CD4-positive, alpha-beta T cell treated with Interleukin-2 at 100 ng/mL for 4 hours (primary cell): ENCODE measurements around the gene TESK2.
"Not testable (repeated sequence)": the region's sequence is repeated elsewhere in the genome, so short reads cannot be mapped to it uniquely, and the experiment has no call there.

Experiments
- DNase-seq: peaks from one replicate; pipeline ENCODE4 v3.0.0-alpha.2; 2020; ENCODE audit warnings: low spot score

Gene TESK2

DNA sequence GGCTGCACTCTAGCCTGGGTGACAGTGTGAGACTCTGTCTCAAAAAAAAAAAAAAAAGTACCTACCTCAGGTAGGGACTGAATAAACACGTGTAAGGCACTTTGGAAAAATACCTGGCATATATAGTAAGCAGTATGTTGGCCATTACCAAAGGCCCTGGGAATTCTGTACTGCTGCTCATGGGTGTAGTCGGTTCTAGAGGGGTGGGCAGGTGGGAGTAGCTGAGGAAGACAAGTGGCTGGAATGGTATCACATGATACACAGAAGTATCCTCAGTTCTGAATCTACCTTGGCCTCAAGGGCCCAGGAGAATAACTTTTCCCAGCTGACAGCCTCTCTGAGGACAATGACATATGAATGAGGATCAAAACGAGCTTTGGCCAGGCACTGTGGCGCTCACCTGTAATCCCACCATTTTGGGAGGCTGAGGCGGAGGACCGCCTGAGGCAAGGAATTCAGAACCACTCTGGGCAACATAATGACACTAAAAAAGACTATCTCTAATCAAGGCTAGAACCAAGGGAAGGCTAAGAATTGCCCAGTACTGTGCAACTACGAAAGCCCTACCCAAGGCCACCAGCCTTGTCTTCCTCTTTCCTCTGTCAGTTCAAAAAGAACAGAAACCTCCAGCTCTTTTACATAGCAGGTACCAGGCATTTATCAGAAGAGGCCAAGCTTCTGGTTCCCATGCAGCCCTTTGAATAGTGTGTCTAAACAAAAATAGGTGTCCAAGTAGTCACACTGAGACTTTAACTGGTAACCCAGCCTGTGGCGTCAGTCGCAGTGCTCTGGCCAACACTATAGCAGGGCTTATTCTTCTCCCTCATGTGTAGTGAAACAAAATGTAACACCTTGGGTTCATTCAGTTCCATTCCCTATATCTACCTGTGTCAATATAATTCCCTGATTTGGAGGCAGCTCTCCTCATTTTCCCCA is 19.3 kb upstream of the TESK2 start:
- no peak for DNase-seq

GRCh38 chr1:45508295-45509151 is 17.6 kb upstream of the TESK2 start:
- DNase-seq, result no peak

DNA sequence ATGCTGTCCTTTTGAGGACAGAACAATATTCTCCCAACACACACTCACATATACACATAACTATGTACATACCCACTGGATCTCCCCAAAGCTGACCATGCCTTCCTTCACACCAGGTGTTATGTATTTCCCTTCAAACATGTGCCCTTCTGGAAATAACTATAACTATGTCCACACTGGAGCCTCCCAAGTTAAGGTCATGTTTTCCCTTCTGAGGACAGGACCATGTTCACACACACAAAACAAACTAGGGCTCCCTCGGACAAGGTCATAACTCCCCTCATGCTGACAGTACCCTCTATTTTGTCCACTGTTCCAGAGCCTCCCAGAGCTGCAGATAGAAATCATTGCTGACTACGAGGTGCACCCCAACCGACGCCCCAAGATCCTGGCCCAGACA is 16.9 kb upstream of the TESK2 start:
- no peak for DNase-seq

DNA sequence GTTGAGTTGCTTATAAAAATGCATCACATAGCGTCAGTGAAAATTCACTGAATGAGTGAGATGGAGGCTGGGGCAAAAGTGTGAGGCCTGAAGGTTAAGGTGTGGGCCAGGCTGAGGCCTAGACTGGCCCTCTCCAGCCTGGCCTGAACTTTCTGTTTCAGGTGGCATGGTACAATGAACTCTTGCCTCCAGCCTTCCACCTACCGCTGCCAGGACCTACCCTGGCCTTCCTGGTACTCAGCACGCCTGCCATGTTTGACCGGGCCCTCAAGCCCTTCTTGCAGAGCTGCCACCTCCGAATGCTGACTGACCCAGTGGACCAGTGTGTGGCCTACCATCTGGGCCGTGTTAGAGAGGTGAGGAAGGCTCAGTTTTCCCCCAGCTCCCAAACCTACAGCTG is 16.2 kb upstream of the TESK2 start:
- DNase-seq, result no peak

- DNase-seq, result no peak
These were observed 12.7 kb upstream of the TESK2 start for GRCh38 chr1:45503462-45504360.

DNA sequence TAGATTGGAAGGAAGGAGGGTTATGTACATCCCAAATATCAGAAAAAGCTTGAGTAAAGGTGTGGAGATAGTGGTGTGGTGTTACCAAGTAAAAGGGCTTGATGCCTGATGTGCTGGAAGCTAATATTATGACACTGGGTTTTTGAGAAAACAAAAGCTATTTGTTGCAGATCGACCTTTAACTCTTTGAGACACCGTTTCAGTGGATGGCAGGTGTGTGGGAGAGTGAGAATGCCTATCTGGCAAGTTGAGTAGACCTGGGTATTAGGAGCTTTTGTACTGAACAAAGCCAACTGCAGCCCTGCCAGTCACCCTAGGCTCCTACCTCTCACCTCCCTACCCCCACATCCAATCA is 10.5 kb upstream of the TESK2 start:
- DNase-seq, result no peak

GRCh38 chr1:45499415-45499769 is 8.4 kb upstream of the TESK2 start:
- no peak for DNase-seq

DNA sequence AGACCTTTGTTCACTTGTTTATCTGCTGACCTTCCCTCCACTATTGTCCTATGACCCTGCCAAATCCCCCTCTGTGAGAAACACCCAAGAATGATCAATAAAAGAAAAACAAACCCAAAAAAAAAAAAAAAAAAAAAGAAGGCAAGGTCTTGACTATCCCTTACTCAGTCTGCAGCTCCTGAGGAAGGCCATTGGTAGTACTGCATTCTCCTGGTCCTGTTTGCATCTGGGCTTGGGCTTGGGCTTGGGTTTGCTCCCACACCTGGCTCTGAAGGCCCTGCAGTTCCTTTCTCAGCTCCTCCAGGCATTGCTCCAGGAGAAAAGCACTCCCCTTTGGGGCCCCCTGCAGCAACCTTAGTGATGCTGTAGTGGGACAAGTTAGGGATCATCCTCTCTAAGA is 7.3 kb upstream of the TESK2 start:
- DNase-seq, result no peak

DNA sequence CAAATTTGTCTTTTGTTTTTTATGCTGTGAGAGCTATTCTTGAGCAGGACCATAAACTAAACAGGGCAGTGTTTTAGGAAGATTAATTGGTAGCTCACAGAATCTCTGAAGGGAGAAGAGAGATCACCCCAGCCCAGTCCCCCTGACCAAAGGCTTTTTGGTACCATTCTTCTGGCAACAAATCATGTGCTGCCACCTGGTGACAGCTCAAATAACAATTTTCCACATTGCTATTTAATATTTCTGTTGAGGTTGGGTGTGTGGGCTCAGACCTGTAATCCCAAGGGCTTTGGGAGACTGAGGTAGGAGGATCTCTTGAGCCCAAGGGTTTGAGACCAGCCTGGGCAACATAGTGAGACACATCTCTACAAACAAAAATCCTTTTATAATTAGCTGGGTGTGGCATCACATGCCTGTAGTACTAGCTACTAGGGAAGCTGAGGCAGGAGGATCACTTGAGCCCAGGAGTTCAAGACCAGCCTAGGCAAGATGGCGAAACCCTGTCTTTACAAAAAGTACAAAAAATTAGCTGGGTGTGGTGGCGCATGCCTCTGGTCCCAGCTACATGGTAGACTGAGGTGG is 2.2 kb upstream of the TESK2 start:
- peak; percentile 71 for DNase-seq

GRCh38 chr1:45492691-45493090 is 1.7 kb upstream of the TESK2 start:
- no peak for DNase-seq

DNA sequence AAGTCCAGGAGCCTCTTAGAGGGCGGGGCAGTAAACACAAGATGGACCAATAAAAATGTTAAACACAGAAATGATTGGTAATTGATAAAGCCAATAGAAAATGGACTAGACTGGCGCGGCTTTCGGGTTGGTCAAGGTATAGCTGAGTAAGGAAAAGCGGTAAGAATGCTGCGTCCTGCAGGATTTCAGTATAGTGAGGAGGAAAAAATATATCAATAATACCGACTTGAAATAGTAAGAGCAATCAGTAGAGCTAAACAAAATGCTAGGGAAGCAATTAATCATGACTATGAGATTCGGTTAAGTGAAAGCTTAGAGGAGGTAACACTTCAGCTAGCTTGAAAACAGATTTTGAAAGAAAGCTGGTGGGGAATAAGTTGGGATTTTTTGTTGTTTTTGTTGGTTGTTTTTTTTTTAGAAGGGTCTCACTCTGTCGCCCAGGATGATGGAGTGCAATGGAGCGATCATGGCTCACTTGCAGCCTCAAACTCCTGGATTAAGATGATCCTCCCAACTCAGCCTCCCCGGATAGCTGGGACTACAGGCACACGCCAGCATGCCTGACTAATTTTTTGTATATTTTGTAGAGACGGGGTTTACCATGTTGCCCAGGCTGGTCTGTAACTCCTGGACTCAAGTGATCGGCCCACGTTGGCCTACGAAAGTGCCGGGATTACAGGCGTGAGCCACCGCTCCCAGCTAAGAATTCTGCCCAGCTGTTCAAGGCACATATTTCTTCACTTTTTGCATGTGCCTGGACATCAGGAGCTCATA is 711 bp upstream of the TESK2 start:
- no peak for DNase-seq

DNA sequence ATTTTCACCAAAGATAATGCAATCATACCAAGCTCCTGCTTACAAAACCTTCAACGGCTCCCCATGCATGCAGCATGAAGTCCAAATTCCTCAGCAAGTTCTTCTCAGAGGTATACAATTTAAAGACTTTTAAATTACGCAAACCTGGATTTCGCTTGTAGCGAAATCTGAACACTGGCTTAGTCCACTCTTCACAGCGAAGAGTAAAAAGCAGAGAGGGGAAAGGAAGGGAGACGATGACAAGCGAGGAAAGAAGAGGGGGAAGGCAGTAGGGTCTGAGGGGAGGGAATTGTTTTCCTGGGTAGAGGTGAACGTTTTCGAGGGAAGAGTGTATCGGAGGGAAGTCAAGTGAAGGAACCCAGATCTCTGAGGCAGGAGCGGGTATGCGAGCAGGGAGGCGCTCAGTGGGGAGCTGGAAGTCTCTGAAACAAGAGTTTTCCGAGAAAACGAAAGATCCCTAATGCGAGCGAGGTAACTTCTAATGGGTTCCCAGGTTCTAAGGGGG is 790 bp downstream of the TESK2 start:
- no peak for DNase-seq

GRCh38 chr1:45489379-45489778 is 1.6 kb downstream of the TESK2 start:
- not testable (repeated sequence) for DNase-seq

GRCh38 chr1:45488666-45489377 is 2.1 kb downstream of the TESK2 start:
- DNase-seq, result no peak

- DNase-seq, result no peak
These were observed 5.0 kb downstream of the TESK2 start for GRCh38 chr1:45485949-45486348.

DNA sequence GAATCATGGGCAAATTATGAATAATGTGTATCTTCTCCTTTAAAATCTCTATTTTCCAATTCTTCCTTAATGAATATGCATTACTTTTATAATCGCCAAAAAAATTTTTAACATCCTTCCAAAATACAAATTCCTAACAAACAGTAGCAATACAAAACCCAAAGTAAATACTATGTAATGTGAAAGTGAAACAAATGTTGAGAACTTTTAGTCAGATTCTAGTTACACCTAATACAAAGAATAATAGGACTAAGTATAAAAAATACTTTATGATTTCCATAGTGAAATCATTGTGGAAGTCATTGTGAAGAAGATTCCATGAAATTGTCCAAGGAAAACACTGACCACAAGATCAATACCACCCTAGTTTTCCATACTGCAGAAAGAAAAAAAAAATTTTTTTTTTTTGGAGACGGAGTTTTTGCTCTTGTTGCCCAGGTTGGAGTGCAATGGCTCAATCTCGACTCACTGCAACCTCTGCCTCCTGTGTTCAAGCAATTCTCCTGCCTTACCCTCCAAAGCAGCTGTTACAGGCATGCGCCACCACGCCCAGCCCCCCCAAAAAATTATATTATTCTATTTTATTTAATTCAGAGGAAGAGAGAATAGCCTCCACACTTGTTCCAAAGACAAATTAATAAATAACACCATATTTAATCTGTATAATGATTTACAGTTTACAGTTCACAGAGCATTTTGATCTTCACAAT is 11.8 kb downstream of the TESK2 start:
- DNase-seq, result no peak

DNA sequence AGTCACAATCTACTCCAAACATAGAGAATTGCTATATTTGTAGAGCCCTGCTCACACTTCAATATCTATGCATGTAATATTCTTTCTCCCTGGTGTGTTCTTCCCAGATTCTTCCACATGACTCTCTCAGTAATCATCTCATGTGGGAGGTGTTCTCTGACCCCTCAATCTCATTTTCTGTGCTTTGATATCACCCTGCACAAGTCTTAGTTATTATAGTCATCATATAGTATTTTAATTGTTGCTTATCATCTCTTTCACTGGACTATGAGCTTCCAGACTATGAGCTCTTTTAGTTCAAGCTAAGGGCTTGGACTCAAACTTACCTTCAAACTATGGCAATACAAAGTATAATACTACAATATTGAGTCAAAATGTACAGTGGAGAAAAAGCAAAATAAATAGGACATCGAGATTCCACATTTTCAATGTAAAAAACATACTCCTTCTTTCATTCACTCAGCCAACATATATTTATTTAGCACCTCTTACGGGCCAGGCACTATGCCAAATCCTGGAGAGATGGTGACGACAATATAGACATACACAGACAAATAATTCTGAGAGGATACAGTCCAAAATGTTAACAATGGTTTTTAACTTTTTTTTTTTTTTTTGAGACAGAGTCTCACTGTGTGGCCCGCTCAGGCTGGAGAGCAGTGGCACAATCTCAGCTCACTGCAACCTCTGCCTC is 12.7 kb downstream of the TESK2 start:
- DNase-seq, result no peak

- no peak for DNase-seq
These were observed 13.3 kb downstream of the TESK2 start for GRCh38 chr1:45477646-45478045.

DNA sequence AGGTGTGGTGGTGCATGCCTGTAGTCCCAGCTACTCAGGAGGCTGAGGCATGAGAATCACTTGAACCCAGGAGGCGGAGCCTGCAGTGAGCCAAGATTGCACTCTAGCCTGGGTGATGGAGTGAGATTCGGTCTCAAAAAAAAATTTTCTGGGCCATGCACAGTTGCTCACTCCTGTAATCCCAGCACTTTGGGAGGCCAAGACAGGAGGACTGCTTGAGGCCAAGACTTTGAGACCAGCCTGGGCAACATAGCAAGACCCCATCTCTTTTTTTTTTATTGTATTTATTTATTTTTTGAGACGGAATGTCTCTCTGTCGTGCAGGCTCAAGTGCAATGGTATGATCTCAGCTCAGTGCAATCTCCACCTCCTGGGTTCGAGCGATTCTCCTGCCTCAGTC is 16.8 kb downstream of the TESK2 start:
- DNase-seq, result not testable (repeated sequence)
